H9 (cell line): ENCODE results near the gene CYP1B1. TPM values are rescaled to one million over a fixed set of nuclear protein-coding genes. Genes with fewer than 3 reads are reported as not detected.

Source experiments
- DNase-seq: peaks from one replicate; pipeline ENCODE4 v3.0.0-alpha.2; 2017
- H2AFZ ChIP-seq: one replicate; pipeline ENCODE4 v1.6.1; 2013; ENCODE audit warnings: mild to moderate bottlenecking, low read length, control low read depth, moderate library complexity
- H2AK5ac ChIP-seq: 2 replicates; pipeline ENCODE4 v1.6.1; 2013; ENCODE audit warnings: low read length, control low read depth, mixed read lengths; ENCODE audit not compliant: insufficient read length
- H2BK120ac ChIP-seq: one replicate; pipeline ENCODE4 v1.6.1; 2013; ENCODE audit warnings: low read depth, mild to moderate bottlenecking, low read length, control low read depth, inconsistent platforms; ENCODE audit not compliant: poor library complexity, severe bottlenecking
- H2BK12ac ChIP-seq: 2 replicates; pipeline ENCODE4 v1.6.1; 2013; ENCODE audit warnings: low read length, control low read depth, mixed read lengths, low read depth; ENCODE audit not compliant: insufficient read length
- H2BK15ac ChIP-seq: 2 replicates; pipeline ENCODE4 v1.6.1; 2013; ENCODE audit warnings: low read depth, low read length, control low read depth
- H2BK20ac ChIP-seq: one replicate; pipeline ENCODE4 v1.6.1; 2013; ENCODE audit warnings: low read depth, mild to moderate bottlenecking, low read length, control low read depth, inconsistent platforms; ENCODE audit not compliant: poor library complexity, severe bottlenecking
- H2BK5ac ChIP-seq: 2 replicates; pipeline ENCODE4 v1.6.1; 2013; ENCODE audit warnings: low read length, control low read depth, mixed read lengths; ENCODE audit not compliant: insufficient read length
- H3K14ac ChIP-seq: 2 replicates; pipeline ENCODE4 v1.6.1; 2013; ENCODE audit warnings: low read length, control low read depth; ENCODE audit not compliant: insufficient read depth
- H3K18ac ChIP-seq: 2 replicates; pipeline ENCODE4 v1.6.1; 2013; ENCODE audit warnings: low read depth, mild to moderate bottlenecking, mixed read lengths, low read length, control low read depth; ENCODE audit not compliant: insufficient read length
- H3K23ac ChIP-seq: 2 replicates; pipeline ENCODE4 v1.6.1; 2013; ENCODE audit warnings: low read length, control low read depth, mixed read lengths, low read depth; ENCODE audit not compliant: insufficient read length
- H3K23me2 ChIP-seq: 2 replicates; pipeline ENCODE4 v1.6.1; 2013; ENCODE audit warnings: low read depth, mild to moderate bottlenecking, mixed read lengths, low read length, control low read depth; ENCODE audit not compliant: insufficient read length, poor library complexity, severe bottlenecking
- H3K27ac ChIP-seq: 2 replicates; pipeline ENCODE4 v1.5.1; 2013; ENCODE audit warnings: low read length, control low read depth, mixed read lengths, low read depth; ENCODE audit not compliant: insufficient read length
- H3K27me3 ChIP-seq: 2 replicates; pipeline ENCODE4 v1.6.1; 2013; ENCODE audit warnings: low read length, control low read depth, inconsistent platforms; ENCODE audit not compliant: insufficient read depth
- H3K4ac ChIP-seq: 2 replicates; pipeline ENCODE4 v1.6.1; 2013; ENCODE audit warnings: low read depth, mild to moderate bottlenecking, control low read depth, inconsistent platforms, low read length, moderate library complexity
- H3K4me1 ChIP-seq: 2 replicates; pipeline ENCODE4 v1.6.1; 2013; ENCODE audit warnings: low read length, control low read depth, inconsistent platforms; ENCODE audit not compliant: insufficient read depth
- H3K4me2 ChIP-seq: 2 replicates; pipeline ENCODE4 v1.6.1; 2013; ENCODE audit warnings: low read length, control low read depth, mixed read lengths; ENCODE audit not compliant: insufficient read length, insufficient read depth
- H3K56ac ChIP-seq: 2 replicates; pipeline ENCODE4 v1.6.1; 2013; ENCODE audit warnings: low read depth, mild to moderate bottlenecking, mixed read lengths, low read length, control low read depth; ENCODE audit not compliant: insufficient read length
- H3K79me1 ChIP-seq: 2 replicates; pipeline ENCODE4 v1.6.1; 2013; ENCODE audit warnings: low read depth, mild to moderate bottlenecking, moderate library complexity, low read length, control low read depth, inconsistent platforms; ENCODE audit not compliant: insufficient read depth, poor library complexity, severe bottlenecking
- H3K79me2 ChIP-seq: 2 replicates; pipeline ENCODE4 v1.6.1; 2013; ENCODE audit warnings: low read length, control low read depth, inconsistent platforms; ENCODE audit not compliant: insufficient read depth
- H3K9ac ChIP-seq: 2 replicates; pipeline ENCODE4 v1.6.1; 2013; ENCODE audit warnings: low read length, control low read depth, mixed read lengths; ENCODE audit not compliant: insufficient read length; ENCODE audit errors: extremely low read depth
- H3K9me3 ChIP-seq: one replicate; pipeline ENCODE4 v1.6.1; 2013; ENCODE audit warnings: low read depth, low read length, inconsistent platforms; ENCODE audit not compliant: control insufficient read depth
- H3T11ph ChIP-seq: one replicate; pipeline ENCODE4 v1.6.1; 2013; ENCODE audit warnings: mild to moderate bottlenecking, low read length, control low read depth, inconsistent platforms
- H4K20me1 ChIP-seq: one replicate; pipeline ENCODE4 v1.6.1; 2013; ENCODE audit not compliant: control insufficient read depth, insufficient read length, insufficient read depth
- H4K5ac ChIP-seq: 2 replicates; pipeline ENCODE4 v1.6.1; 2013; ENCODE audit warnings: low read depth, mild to moderate bottlenecking, mixed read lengths, low read length, control low read depth; ENCODE audit not compliant: insufficient read length
- H4K8ac ChIP-seq: replicated peaks from 2 replicates; pipeline ENCODE4 v1.6.1; 2013; ENCODE audit warnings: low read length, control low read depth, mixed read lengths, low read depth; ENCODE audit not compliant: insufficient read length
- H4K91ac ChIP-seq: 2 replicates; pipeline ENCODE4 v1.6.1; 2013; ENCODE audit warnings: low read depth, mild to moderate bottlenecking, moderate library complexity, mixed read lengths, low read length, control low read depth; ENCODE audit not compliant: insufficient read length
- H3K27ac Mint-ChIP-seq, 3 experiments: 2 replicates in 2 of 3; 3 replicates in 1 of 3; pipeline ENCODE4 v1.8.0; 2020 to 2021; ENCODE audit warnings: mixed read lengths in 3 of 3, mild to moderate bottlenecking in 1 of 3, moderate library complexity in 1 of 3
- H3K27me3 Mint-ChIP-seq: 2 replicates; pipeline ENCODE4 v1.8.0; 2021; ENCODE audit warnings: low read depth, mild to moderate bottlenecking, moderate library complexity, mixed read lengths
- H3K36me3 Mint-ChIP-seq, 3 experiments: 2 replicates in 2 of 3; 3 replicates in 1 of 3; pipeline ENCODE4 v1.8.0; 2020 to 2021; ENCODE audit warnings: low read depth in 3 of 3, mixed read lengths in 3 of 3; ENCODE audit not compliant: insufficient read depth in 1 of 3
- H3K4me1 Mint-ChIP-seq, 2 experiments: 2 replicates each; pipeline ENCODE4 v1.8.0; 2020; ENCODE audit warnings: mixed read lengths in 2 of 2
- H3K4me3 Mint-ChIP-seq, 2 experiments: 2 replicates in 1 of 2; 3 replicates in 1 of 2; pipeline ENCODE4 v1.8.0; 2020 to 2021; ENCODE audit warnings: mild to moderate bottlenecking in 2 of 2, mixed read lengths in 2 of 2, moderate library complexity in 1 of 2
- H3K9me3 Mint-ChIP-seq, 2 experiments: 2 replicates in 1 of 2; 3 replicates in 1 of 2; pipeline ENCODE4 v1.8.0; 2020; ENCODE audit warnings: mild to moderate bottlenecking in 2 of 2, mixed read lengths in 2 of 2, moderate library complexity in 1 of 2
- CTCF ChIP-seq: fragments of 200-600 bp; sonication (generic); conservative IDR thresholded peaks from 3 replicates; pipeline ENCODE4 v1.8.0; 2021; ENCODE audit warnings: antibody characterized with exemption, mild to moderate bottlenecking
- WGBS: extraction: QIAGEN DNeasy Blood & Tissue Kit; methylation state at CpG from one replicate; pipeline ENCODE4 v1.1.7; 2013; ENCODE audit warnings: missing lambda C conversion rate, low lambda C conversion rate, mixed read lengths; ENCODE audit not compliant: insufficient read length; ENCODE audit errors: extremely low coverage; 5-methylcytosine and 5-hydroxymethylcytosine counted together
- total RNA-seq: library from RNA; stranded (reverse); gene quantifications from 2 replicates; pipeline ENCODE4 v1.2.1, GENCODE V29; 2021

Gene CYP1B1
- total RNA-seq, 1 experiment from 2014 or later, result 2.7 TPM

DNA sequence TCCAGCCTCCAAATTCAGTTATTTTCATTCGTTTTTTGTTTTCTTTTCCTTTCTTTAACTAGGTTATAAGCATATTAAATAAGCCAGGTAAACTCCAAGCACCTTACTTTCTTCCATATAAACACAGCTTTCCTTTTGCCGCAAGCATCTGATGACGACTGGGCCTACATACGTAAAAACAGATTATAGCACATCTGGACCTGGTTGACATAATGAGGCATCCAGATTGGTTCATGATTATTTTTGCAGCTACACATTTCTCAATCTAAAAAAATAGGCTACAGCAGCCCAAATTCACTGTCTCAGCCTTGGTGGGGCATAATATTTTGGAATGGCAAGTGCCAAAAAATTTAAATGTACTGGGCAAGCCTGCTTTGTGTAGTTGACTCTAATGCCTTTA lies 7.7 kb downstream of the CYP1B1 start:
- Histone ChIP-seq H3K23me2 (no peaks in the 10 kb centered on the region), H4K20me1 (no peaks in the 10 kb centered on the region), H2BK20ac (no peak overlapping the region), H3K4me2 (no peak overlapping the region), H3K56ac (no peak overlapping the region), H3T11ph (no peak overlapping the region), H2BK15ac (no peak overlapping the region), H2BK120ac (no peak overlapping the region), H2BK12ac (no peak overlapping the region), H2AFZ (no peak overlapping the region), H2AK5ac (no peak overlapping the region), H3K9me3 (no peaks in the 10 kb centered on the region), H3K14ac (no peak overlapping the region), H3K27ac (no peak overlapping the region), H3K79me1 (no peaks in the 10 kb centered on the region), H4K5ac (no peak overlapping the region), H3K4ac (no peak overlapping the region), H2BK5ac (no peak overlapping the region), H3K9ac (no peak overlapping the region), H3K18ac (no peak overlapping the region), H3K79me2 (no peaks in the 10 kb centered on the region), H4K91ac (no peak overlapping the region), H3K27me3 (peaks cover 7% of the 10 kb centered on the region; the same call in 1 of the 2 replicates), H3K23ac (no peak overlapping the region), H4K8ac (no peak overlapping the region), H3K4me1 (no peaks in the 10 kb centered on the region)
- Mint-ChIP-seq H3K27me3 (peaks cover 20% of the 10 kb centered on the region), H3K36me3 (no peaks in the 10 kb centered on the region), H3K4me1 (peaks cover 5 to 13% of the 10 kb centered on the region in 2 experiments), H3K9me3 (no peaks in the 10 kb centered on the region), H3K4me3 (no peak overlapping the region), H3K27ac (no peak overlapping the region)
- no peak for DNase-seq
- no CpG with 5 or more reads among the region's 4 CpGs for WGBS
- no peak for TF ChIP-seq CTCF
